Coronary artery (tissue), 2 donors: ENCODE data around the gene NDUFA7.
"Not testable (repeated sequence)": the region's sequence is repeated elsewhere in the genome, so short reads cannot be mapped to it uniquely, and the experiment has no call there.

Experiments used
- DNase-seq: peaks from one replicate; pipeline ENCODE4 v3.0.0-alpha.2; 2017; ENCODE audit warnings: low spot score
- H3K27ac ChIP-seq, 2 donors: fragments of 200-600 bp; sonication (generic); one replicate each; pipeline ENCODE4 v1.5.1; 2016 to 2019
- H3K4me3 ChIP-seq: fragments of 200-600 bp; sonication (generic); 2 replicates; pipeline ENCODE4 v1.5.1; 2016; ENCODE audit warnings: mild to moderate bottlenecking, moderate library complexity
- TF ChIP-seq, protein P1 (sequence below): fragments of 200-600 bp; sonication (generic); IDR thresholded peaks from one replicate; pipeline ENCODE4 v1.5.1; 2019; ENCODE audit warnings: antibody characterized with exemption

The NDUFA7 gene

GRCh38 chr19:8363803-8364771 is 42.9 kb upstream of the NDUFA7 start, which contains the start of gene ANGPTL4:
TSS of gene ANGPTL4 (plus strand) at chr19:8364155. CDS start at chr19:8364322, 167 bp downstream.
- no peak for DNase-seq
- TF ChIP-seq, protein P1, sequence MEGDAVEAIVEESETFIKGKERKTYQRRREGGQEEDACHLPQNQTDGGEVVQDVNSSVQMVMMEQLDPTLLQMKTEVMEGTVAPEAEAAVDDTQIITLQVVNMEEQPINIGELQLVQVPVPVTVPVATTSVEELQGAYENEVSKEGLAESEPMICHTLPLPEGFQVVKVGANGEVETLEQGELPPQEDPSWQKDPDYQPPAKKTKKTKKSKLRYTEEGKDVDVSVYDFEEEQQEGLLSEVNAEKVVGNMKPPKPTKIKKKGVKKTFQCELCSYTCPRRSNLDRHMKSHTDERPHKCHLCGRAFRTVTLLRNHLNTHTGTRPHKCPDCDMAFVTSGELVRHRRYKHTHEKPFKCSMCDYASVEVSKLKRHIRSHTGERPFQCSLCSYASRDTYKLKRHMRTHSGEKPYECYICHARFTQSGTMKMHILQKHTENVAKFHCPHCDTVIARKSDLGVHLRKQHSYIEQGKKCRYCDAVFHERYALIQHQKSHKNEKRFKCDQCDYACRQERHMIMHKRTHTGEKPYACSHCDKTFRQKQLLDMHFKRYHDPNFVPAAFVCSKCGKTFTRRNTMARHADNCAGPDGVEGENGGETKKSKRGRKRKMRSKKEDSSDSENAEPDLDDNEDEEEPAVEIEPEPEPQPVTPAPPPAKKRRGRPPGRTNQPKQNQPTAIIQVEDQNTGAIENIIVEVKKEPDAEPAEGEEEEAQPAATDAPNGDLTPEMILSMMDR = no peak
- H3K4me3 ChIP-seq = peak within 1 kb of the TSS; percentile 83
- peak within 1 kb of the TSS; percentile 64 to 96 for H3K27ac ChIP-seq

- DNase-seq = peak; percentile 99
- peak overlapping the region; percentile 83 for H3K4me3 ChIP-seq
- H3K27ac ChIP-seq = peak overlapping the region; percentile 64 to 96
- TF ChIP-seq, protein P1 = no peak
Observed at GRCh38 chr19:8361921-8362793, 41.0 kb upstream of the NDUFA7 start.

DNA sequence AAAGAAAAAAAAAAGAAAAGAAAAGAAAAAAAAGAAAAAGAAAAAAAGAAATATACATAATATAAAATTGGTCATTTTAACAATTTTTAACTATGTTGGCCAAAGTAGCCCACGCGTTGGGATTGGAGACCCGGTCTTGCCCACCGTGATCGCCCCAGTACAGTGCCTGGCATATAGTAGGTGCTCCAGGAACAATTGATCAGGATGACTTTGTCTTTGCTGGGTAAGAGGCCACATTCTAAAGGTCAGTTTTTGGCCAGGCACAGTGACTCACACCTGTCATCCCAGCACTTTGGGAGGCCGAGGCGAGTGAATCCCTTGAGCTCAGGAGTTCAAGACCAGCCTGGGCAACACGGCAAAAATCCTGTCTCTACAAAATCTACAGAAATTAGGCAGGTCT is 39.0 kb upstream of the NDUFA7 start:
- no peak overlapping the region for H3K27ac ChIP-seq
- TF ChIP-seq, protein P1 = no peak
- no peak overlapping the region for H3K4me3 ChIP-seq
- DNase-seq = no peak

GRCh38 chr19:8358948-8359347 is 37.8 kb upstream of the NDUFA7 start:
- Histone ChIP-seq H3K4me3 (no peak overlapping the region), H3K27ac (no peak overlapping the region)
- no peak for DNase-seq
- TF ChIP-seq, protein P1 = no peak

DNA sequence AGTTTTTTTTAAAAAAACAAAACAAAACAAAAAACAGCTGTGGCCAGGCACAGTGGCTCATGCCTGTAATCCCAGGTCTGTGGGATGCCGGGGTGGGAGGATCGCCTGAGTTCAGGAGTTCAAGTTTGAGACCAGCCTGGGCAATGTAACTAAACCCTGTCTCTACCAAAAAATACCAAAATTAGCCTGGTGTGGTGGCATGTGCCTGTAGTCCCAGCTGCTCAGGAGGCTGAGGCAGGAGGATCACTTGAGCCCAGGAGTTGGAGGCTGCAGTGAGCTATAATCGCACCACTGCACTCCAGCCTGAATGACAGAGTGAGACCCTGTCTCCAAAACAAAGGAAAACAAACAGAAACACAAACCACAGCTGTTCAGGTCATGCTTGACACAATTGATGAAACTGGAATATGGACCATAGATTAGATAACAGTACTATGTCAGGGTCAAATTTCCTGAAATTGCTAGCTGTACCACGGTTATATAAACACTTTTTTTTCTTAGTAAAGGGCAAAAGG is 35.9 kb upstream of the NDUFA7 start:
- H3K4me3 ChIP-seq = no peak overlapping the region
- DNase-seq = no peak
- TF ChIP-seq, protein P1 = no peak
- no peak overlapping the region for H3K27ac ChIP-seq

DNA sequence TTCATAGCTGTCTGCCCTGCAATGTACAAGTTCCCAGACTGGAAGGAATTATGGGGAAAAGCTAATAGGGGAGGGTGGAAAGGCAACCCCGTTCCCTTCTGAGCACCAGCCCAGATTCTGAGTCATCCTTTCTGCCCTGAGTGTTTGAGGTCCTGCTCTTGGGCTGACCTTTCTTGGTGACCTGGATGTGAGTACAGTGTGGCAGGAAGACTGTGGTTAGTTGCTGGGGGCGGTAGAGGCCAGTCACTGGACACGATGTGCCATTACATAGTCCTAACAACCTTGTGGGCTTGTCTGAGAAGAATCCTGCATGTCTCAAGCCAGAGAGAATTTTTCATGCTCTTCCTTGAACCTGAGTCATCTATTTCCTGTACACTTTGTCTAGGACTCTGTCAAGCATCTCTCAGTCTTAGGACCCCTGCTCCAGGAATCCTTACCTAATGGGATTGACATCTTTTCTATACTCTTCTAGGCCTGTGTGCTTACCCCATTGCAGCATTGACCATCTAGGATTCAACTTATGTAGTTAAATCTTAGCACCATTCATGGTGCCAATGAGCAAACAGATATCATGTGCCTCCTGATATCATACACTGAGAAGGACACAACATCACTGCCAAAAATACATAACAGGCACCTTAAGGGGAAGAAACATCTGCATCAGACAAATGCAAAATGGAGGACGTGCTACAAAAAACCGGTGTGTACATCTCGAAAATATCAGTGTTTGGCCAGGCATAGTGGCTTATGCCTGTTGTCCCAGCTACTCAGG is 34.6 kb upstream of the NDUFA7 start:
- TF ChIP-seq, protein P1 = no peak
- DNase-seq = peak; percentile 90
- Histone ChIP-seq H3K4me3 (peak overlapping the region; percentile 9), H3K27ac (peak overlapping the region in 1 of 2 donors; percentile 72)

- Histone ChIP-seq H3K27ac (peak overlapping the region; percentile 17 to 78), H3K4me3 (peak overlapping the region; percentile 55)
- DNase-seq = not testable (repeated sequence)
Observed at GRCh38 chr19:8352845-8353244, 31.7 kb upstream of the NDUFA7 start.
